Hematopoietic multipotent progenitor cell (in vitro differentiated cells): Measurements from ENCODE around the gene AVP. TPM values are rescaled to one million over a fixed set of nuclear protein-coding genes. Genes with fewer than 3 reads are reported as not detected.
A peak's percentile ranks its signal among the peaks of the same experiment; 100 is the strongest.
"Not testable (repeated sequence)": the region's sequence is repeated elsewhere in the genome, so short reads cannot be mapped to it uniquely, and the experiment has no call there.

Experiments
- DNase-seq, 3 donors: peaks; one replicate each; pipeline ENCODE4 v3.0.0-alpha.2; 2011 to 2015; ENCODE audit warnings: low read depth in 2 of 3, low spot score in 2 of 3
- total RNA-seq: library from RNA; depleted of rRNA; stranded (reverse); fragments of >200 nt; gene quantifications from one replicate; pipeline ENCODE4 v1.2.3, GENCODE V29; 2012

The AVP gene
- total RNA-seq, 1 donor = 81.3 TPM

GRCh38 chr20:3064119-3064518, 20.4 kb downstream of the AVP start:
- not testable (repeated sequence) for DNase-seq

- DNase-seq = no peak
Observed at GRCh38 chr20:3059489-3059888, 25.0 kb downstream of the AVP start.

- DNase-seq = peak in 1 of 3 donors; percentile 33
Observed at GRCh38 chr20:3051385-3052019, 33.0 kb downstream of the AVP start.

GRCh38 chr20:3047486-3048419, 36.8 kb downstream of the AVP start:
- peak in 1 of 3 donors; percentile 48 for DNase-seq

GRCh38 chr20:3046677-3047462, 37.7 kb downstream of the AVP start:
- no peak for DNase-seq

- peak; percentile 58 to 85 (median 80) for DNase-seq
Observed at GRCh38 chr20:3045816-3046676, 38.5 kb downstream of the AVP start, which contains the start of gene MRPS26. TSS of gene MRPS26 (plus strand) at chr20:3046052. CDS start at chr20:3046069, 17 bp downstream.

- DNase-seq = peak in 2 of 3 donors; percentile 66 to 79
Observed at GRCh38 chr20:3045042-3045815, 39.3 kb downstream of the AVP start.

GRCh38 chr20:3044336-3044965, 40.1 kb downstream of the AVP start:
- no peak for DNase-seq

- DNase-seq = no peak
Observed at GRCh38 chr20:3043322-3043721, 41.2 kb downstream of the AVP start, which contains the start of gene GNRH2. TSS of gene GNRH2 (plus strand) at chr20:3043622. CDS start at chr20:3044415, 793 bp downstream.

- DNase-seq = no peak
Observed at GRCh38 chr20:3042625-3043024, 41.9 kb downstream of the AVP start.

- DNase-seq = no peak
Observed at GRCh38 chr20:3041854-3042409, 42.6 kb downstream of the AVP start.

GRCh38 chr20:3040086-3040485, 44.4 kb downstream of the AVP start:
- no peak for DNase-seq

- no peak for DNase-seq
Observed at GRCh38 chr20:3039426-3039825, 45.1 kb downstream of the AVP start.

GRCh38 chr20:3038454-3038853, 46.1 kb downstream of the AVP start:
- no peak for DNase-seq

- DNase-seq = no peak
Observed at GRCh38 chr20:3037654-3038053, 46.9 kb downstream of the AVP start.

- no peak for DNase-seq
Observed at GRCh38 chr20:3032624-3033023, 51.9 kb downstream of the AVP start.
